Brain microvascular endothelial cell (primary cell): Measurements from ENCODE around the gene PRKN.
A peak's percentile ranks its signal among the peaks of the same experiment; 100 is the strongest.

Source experiments
- DNase-seq: peaks from one replicate; pipeline ENCODE4 v3.0.0-alpha.2; 2020
- H3K27ac ChIP-seq: fragments of 250-450 bp; sonication (Bioruptor Pico); 2 replicates; pipeline ENCODE4 v1.5.1; 2020; ENCODE audit warnings: mild to moderate bottlenecking, moderate library complexity
- H3K27me3 ChIP-seq: fragments of 250-450 bp; sonication (Bioruptor Pico); replicated peaks from 2 replicates; pipeline ENCODE4 v1.5.1; 2020; ENCODE audit warnings: mild to moderate bottlenecking
- H3K36me3 ChIP-seq: fragments of 250-450 bp; sonication (Bioruptor Pico); replicated peaks from 2 replicates; pipeline ENCODE4 v1.5.1; 2020; ENCODE audit warnings: mild to moderate bottlenecking
- H3K4me3 ChIP-seq: 2 replicates; pipeline ENCODE4 v1.5.1; 2011; ENCODE audit warnings: low read depth, mild to moderate bottlenecking, control low read depth, low read length, moderate library complexity
- CTCF ChIP-seq: IDR thresholded peaks from 2 replicates; pipeline ENCODE4 v1.5.1; 2011; ENCODE audit warnings: low read depth, mild to moderate bottlenecking, moderate library complexity, low read length, control low read depth, inconsistent platforms; ENCODE audit errors: missing control alignments
- in situ Hi-C: cut with HindIII; loops from 2 replicates; pipeline ENCODE4 v1.10.0; 2017; ENCODE audit warnings: low sequenced_read_pairs, low pct_ligation_motif_present

PRKN gene

GRCh38 chr6:162262466-162263196 is 464.9 kb downstream of the PRKN start:
- DNase-seq, result no peak
- TF ChIP-seq CTCF, result no peak
- H3K4me3 ChIP-seq, result no peak overlapping the region
- no peaks in the 10 kb centered on the region for H3K27me3 ChIP-seq
- no peak overlapping the region for H3K27ac ChIP-seq
- H3K36me3 ChIP-seq, result no peaks in the 10 kb centered on the region
- in situ Hi-C loops, result no loop called here

GRCh38 chr6:162261598-162261997 is 466.0 kb downstream of the PRKN start:
- no peaks in the 10 kb centered on the region for H3K27me3 ChIP-seq
- no peak for TF ChIP-seq CTCF
- H3K27ac ChIP-seq, result no peak overlapping the region
- no peak for DNase-seq
- no peaks in the 10 kb centered on the region for H3K36me3 ChIP-seq
- in situ Hi-C loops, result no loop called here
- H3K4me3 ChIP-seq, result no peak overlapping the region

GRCh38 chr6:162260027-162260426 is 467.5 kb downstream of the PRKN start:
- DNase-seq, result no peak
- no peak for TF ChIP-seq CTCF
- Histone ChIP-seq H3K27me3 (no peaks in the 10 kb centered on the region), H3K27ac (no peak overlapping the region), H3K36me3 (no peaks in the 10 kb centered on the region), H3K4me3 (no peak overlapping the region)
- in situ Hi-C loops, result no loop called here

GRCh38 chr6:162258647-162259046 is 468.9 kb downstream of the PRKN start:
- no peak overlapping the region for H3K4me3 ChIP-seq
- DNase-seq, result no peak
- no peaks in the 10 kb centered on the region for H3K27me3 ChIP-seq
- no peak for TF ChIP-seq CTCF
- H3K27ac ChIP-seq, result no peak overlapping the region
- in situ Hi-C loops, result no loop called here
- no peaks in the 10 kb centered on the region for H3K36me3 ChIP-seq

- DNase-seq, result no peak
- no peak for TF ChIP-seq CTCF
- no peak overlapping the region for H3K4me3 ChIP-seq
- H3K36me3 ChIP-seq, result no peaks in the 10 kb centered on the region
- in situ Hi-C loops, result no loop called here
- H3K27me3 ChIP-seq, result no peaks in the 10 kb centered on the region
- H3K27ac ChIP-seq, result no peak overlapping the region
These were observed 471.2 kb downstream of the PRKN start for GRCh38 chr6:162256361-162256760.

- Histone ChIP-seq H3K27me3 (no peaks in the 10 kb centered on the region), H3K4me3 (no peak overlapping the region), H3K27ac (no peak overlapping the region), H3K36me3 (no peaks in the 10 kb centered on the region)
- DNase-seq, result peak; percentile 3
- in situ Hi-C loops, result no loop called here
- peak; percentile 49 for TF ChIP-seq CTCF
These were observed 476.3 kb downstream of the PRKN start for GRCh38 chr6:162251257-162251656.
